ENCODE measurements around the gene GPR63.

- TF ChIP-seq POLR2A (IDR thresholded peaks at IDR 0.05; ENCODE audit: extremely low read depth, insufficient read length) (no peak), CTCF (IDR thresholded peaks at IDR 0.05; ENCODE audit: low read depth, low read length) (no peak), MAX (IDR thresholded peaks at IDR 0.05; ENCODE audit: low read depth, low read length) (no peak)
Observed at GRCh38 chr6:96878143-96878542, 40.9 kb upstream of the GPR63 start.

Measured in NB4 (cell line).